KOPT-K1 (cell line): ENCODE measurements around the gene ADK.
"Not testable (repeated sequence)": the region's sequence is repeated elsewhere in the genome, so short reads cannot be mapped to it uniquely, and the experiment has no call there.

Experiments used
- H3K27ac ChIP-seq: fragments of 200-600 bp; sonication (generic); 2 replicates; pipeline ENCODE4 v1.5.1; 2016; ENCODE audit warnings: antibody characterized with exemption, mild to moderate bottlenecking, low read depth, low read length; ENCODE audit not compliant: poor library complexity, severe bottlenecking
- H3K36me3 ChIP-seq: fragments of 200-600 bp; sonication (generic); 2 replicates; pipeline ENCODE4 v1.5.1; 2017; ENCODE audit warnings: antibody characterized with exemption, mild to moderate bottlenecking, low read length, moderate library complexity; ENCODE audit not compliant: insufficient read depth
- H3K9me3 ChIP-seq: fragments of 200-600 bp; sonication (generic); 2 replicates; pipeline ENCODE4 v1.5.1; 2017; ENCODE audit warnings: antibody characterized with exemption, low read length, mild to moderate bottlenecking; ENCODE audit not compliant: insufficient read depth, poor library complexity, severe bottlenecking

Gene ADK

DNA sequence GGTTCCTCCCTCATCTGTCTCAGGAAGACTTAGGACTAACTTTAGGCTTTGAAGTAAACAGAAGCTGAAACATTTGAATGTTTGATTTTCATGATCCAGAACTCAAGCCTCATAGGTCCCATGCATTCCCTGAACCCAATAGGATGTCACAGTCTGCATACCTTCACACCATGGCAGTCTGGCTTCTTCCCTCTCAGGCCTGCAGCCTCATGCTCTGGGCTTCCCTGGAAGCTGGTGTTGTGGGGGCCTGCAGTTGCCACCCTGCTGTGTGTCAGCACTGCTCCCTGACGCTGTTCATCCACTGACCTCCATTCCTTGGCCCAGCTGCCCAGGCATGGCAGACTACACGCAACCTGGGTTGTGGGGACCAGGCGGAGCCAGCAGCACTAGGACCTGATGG, 407.9 kb downstream of the ADK start:
- H3K36me3 ChIP-seq, result no peaks in the 10 kb centered on the region
- no peak overlapping the region for H3K27ac ChIP-seq
- H3K9me3 ChIP-seq, result no peaks in the 10 kb centered on the region

DNA sequence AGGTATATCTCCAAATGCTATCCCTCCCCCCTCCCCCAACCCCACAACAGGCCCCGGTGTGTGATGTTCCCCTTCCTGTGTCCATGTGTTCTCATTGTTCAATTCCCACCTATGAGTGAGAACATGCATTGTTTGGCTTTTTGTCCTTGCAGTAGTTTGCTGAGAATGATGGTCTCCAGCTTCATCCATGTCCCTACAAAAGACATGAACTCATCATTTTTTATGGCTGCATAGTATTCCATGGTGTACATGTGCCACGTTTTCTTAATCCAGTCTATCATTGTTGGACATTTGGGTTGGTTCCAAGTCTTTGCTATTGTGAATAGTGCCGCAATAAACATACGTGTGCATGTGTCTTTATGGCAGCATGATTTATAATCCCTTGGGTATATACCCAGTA, 417.9 kb downstream of the ADK start:
- not testable (repeated sequence) for H3K9me3 ChIP-seq, H3K36me3 ChIP-seq, H3K27ac ChIP-seq

DNA sequence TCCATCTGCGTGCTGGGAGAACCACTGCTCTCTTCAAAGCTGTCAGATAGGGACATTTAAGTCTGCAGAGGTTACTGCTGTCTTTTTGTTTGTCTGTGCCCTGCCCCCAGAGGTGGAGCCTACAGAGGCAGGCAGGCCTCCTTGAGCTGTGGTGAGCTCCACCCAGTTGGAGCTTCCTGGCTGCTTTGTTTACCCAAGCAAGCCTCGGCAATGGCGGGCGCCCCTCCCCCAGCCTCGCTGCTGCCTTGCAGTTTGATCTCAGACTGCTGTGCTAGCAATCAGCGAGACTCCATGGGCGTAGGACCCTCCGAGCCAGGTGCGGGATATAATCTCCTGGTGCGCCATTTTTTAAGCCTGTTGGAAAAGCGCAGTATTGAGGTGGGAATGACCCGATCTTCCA, 422.5 kb downstream of the ADK start:
- H3K27ac ChIP-seq, H3K36me3 ChIP-seq: not testable (repeated sequence)
- peaks cover 14% of the 10 kb centered on the region for H3K9me3 ChIP-seq

DNA sequence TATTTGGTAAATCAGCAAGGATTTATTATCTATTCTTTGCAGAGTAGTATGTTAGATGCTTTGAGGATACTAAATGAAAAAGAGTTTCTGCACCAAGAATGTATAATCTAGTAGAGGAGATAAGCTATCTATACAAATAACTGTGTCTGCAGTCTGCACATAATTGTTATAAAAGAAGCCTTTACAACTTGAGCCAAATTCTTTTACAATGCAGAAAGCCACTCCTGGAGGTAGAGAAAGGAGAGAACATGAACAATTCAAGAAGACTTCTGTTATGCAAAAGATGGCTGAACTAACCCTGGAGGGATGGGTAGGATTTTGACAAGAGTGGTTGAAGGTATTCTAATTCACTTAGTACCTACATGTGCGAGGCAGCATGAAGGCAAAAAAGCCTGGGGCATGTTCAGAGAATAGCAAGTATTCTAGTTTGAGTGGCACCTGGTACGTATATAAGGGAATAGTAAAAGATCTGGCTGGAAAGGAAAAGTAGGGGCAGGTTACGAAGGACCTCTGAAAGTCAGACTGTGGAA, 424.2 kb downstream of the ADK start:
- Histone ChIP-seq H3K36me3 (no peaks in the 10 kb centered on the region), H3K9me3 (peaks cover 23% of the 10 kb centered on the region), H3K27ac (no peak overlapping the region)

DNA sequence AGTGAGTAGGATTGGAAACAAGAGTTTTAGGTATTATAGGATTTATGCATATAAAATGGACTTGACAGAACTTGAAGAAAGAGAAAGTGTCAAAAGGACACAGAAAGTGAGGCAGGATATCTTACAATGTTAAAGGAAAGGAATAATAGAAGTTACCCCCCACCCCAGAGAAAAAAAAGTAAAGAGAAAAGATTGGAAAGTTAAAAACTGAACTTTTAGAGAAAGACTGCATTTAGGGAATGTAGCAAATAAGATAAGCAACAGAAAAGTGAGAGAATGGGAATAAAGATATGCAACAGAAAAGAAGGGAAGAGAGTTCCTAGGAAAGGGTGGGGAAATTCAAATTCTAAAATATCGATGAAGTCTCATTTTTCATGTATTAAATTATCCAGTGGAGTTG, 424.9 kb downstream of the ADK start:
- H3K36me3 ChIP-seq, result no peaks in the 10 kb centered on the region
- no peak overlapping the region for H3K27ac ChIP-seq
- peaks cover 29% of the 10 kb centered on the region for H3K9me3 ChIP-seq

DNA sequence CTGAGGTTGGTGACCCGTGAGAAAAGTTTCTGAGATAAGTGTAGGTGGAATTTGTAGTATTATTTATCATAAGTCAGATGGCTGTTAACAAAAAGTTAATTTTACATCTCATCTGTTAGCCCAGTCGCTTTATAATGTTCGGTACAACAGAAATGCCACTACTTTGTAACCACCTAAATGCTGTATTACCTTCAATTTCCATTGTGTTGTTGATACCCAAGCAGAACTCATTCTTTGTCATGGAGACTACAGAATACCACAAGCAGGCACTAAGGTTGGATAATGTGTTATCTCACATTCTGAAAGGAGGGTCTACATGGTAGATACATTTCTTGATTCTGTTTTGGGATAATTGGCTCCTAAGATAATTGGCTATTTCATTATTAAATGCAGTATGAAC, 425.6 kb downstream of the ADK start:
- H3K9me3 ChIP-seq, result peaks cover 33% of the 10 kb centered on the region

DNA sequence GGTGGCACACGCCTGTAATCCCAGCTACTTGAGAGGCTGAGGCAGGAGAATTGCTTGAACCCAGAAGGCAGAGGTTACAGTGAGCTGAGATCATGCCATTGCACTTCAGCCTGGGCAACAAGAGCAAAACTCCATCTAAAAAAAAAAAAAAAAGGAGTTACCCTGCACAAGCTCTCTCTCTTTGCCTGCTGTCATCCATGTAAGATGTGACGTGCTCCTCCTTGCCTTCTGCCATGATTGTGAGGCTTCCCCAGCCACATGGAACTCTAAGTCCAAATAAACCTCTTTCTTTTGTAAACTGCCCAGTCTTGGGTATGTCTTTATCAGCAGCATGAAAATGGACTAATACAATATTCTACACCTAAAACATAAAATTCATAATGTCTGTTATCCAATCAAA, 429.4 kb downstream of the ADK start:
- H3K9me3 ChIP-seq, result peaks cover 19% of the 10 kb centered on the region
- H3K27ac ChIP-seq, H3K36me3 ChIP-seq: not testable (repeated sequence)

More for the DNA sequence above, 425.6 kb downstream of the ADK start:
- H3K27ac ChIP-seq, result no peak overlapping the region
- H3K36me3 ChIP-seq, result no peaks in the 10 kb centered on the region

DNA sequence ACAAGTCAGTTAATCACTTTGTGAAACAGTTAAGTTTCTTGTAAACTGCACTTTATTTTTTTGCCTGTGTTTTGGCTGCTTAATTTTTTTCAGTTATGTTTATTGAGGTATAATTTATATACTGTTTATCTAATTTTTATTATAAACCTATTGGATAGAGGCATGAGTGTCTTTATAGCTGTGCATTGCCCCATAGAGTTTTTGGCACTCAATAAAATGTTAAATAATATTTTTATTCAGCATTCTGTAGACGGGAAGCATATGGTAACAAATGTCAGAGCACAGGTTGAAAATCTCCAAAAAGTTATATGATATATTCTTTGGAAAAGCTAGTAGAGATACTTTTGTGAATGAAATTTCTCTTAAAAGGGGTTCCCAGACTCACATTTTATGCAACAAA, 431.5 kb downstream of the ADK start:
- no peaks in the 10 kb centered on the region for H3K36me3 ChIP-seq
- peaks cover 19% of the 10 kb centered on the region for H3K9me3 ChIP-seq
- no peak overlapping the region for H3K27ac ChIP-seq

DNA sequence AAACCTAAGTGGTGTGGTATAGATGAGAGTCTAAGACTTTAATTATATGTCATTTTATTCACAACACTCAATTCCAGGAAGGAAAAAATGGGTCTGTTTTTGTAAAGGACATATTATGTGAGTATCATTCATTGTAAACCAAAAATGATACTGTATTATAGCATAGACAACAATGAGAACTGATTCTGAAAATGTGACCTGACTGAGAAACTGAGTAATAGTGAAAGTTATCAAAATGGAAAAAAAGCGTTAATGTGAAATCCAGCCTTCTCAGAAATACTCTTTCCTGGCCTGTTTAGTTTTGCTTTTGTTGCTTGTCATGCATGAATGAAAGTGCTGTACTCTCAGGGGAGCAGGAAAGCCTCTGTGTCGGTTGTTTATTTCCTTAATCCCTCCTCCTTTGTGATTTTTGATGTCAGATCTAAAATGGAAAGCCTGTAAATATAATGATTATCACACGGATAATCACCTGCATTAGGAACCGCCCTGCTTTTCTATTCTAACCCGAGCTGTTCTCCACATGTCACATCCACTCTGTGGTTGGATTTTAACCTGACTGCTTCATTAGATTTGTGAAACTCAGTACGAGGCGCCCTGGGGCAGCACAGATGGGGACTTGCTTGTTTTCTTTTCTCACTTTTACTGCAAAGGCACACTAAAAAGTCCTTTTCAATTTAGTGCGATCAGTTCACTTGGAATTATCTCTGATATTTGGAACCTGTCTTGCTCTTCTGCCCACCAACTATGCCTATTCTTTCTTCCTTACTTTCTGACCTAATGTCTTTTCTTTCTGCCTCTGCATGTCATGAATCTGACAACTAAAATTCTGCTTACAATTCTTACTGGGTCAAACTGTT, 434.4 kb downstream of the ADK start:
- Histone ChIP-seq H3K27ac (peak overlapping the region; percentile 90), H3K36me3 (no peaks in the 10 kb centered on the region)

DNA sequence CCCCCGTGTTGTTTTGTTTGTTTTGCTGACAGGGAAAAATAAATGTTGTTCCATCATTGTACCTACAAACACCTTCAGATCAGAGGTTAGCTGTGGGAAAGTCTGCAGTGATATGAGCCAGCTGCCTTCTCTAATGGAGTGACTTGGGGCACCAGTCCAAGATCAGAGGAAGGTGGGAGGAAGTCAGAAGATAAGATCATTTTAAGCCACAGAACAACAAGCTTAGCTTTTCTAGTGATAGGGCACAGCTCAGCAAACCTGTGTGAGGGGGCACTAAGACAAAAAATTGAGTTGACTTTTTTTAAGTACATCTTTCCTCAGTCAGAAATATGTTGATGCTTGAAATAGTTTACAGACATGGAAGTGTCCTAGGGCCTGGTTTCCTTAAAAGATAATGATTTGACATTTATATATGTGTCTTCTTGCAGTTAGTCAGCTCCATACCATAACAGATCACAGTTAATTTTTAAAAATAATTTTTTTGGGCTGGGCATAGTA, 435.1 kb downstream of the ADK start:
- Histone ChIP-seq H3K9me3 (peaks cover 3% of the 10 kb centered on the region), H3K36me3 (no peaks in the 10 kb centered on the region), H3K27ac (peak overlapping the region; percentile 90)

More for the DNA sequence above, 434.4 kb downstream of the ADK start:
- peaks cover 9% of the 10 kb centered on the region for H3K9me3 ChIP-seq

DNA sequence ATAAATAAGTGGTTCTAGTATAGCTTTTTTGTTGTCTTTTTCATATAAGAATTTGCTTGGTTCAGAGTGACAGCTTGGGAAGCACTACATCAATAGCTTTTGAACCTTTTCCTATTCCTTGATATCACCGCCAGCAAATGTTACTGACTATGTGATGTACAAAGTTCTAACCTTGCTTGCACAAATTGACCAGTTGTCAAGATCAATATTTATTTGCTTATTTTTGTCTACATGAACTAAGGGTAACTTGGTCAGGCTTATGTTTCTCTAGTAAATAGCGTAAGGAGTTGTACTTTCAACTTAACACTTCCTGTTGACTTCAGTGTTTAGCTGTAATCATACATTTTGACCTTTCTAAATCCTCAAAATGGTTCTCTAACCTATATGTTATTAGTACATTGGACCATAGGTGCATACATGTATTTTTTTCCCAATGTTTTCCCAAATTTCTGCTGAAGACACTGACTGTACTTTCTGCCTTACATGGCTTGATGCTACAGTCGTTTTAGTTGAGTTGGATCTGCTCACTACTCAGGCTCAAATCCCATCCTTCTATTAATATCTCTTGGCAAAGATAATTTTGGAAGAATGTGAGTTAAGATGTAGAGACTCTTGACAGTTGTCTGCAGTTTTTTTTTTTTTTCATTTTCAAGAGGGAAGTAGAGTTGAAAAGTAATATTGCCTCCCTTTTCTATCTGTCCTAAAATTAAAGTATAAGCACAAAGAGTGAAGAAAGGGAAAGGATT, 436.3 kb downstream of the ADK start:
- Histone ChIP-seq H3K27ac (peak overlapping the region; percentile 56), H3K9me3 (no peaks in the 10 kb centered on the region), H3K36me3 (no peaks in the 10 kb centered on the region)

DNA sequence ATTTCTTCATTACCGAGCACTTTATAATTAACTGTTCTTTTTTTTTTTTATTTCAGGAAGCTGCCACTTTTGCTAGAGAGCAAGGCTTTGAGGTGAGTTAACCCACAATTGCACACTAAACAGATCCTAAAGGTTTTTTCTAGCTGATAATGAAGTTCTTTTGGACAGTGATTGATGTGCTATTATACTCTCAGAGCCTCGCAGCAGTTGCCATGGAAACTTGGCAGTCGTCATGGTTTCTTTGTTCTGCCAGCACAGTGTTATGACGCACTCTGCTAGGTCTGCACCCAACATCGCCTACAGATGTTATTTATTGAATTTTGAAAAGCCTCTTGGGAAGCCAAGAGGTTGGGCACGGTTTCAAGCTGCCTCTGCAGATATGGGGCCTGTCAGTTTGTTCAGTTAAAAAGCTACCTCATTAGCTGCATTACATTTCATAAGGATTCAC, 438.2 kb downstream of the ADK start:
- peak overlapping the region; percentile 70 for H3K27ac ChIP-seq
- H3K9me3 ChIP-seq, result no peaks in the 10 kb centered on the region
- no peaks in the 10 kb centered on the region for H3K36me3 ChIP-seq

DNA sequence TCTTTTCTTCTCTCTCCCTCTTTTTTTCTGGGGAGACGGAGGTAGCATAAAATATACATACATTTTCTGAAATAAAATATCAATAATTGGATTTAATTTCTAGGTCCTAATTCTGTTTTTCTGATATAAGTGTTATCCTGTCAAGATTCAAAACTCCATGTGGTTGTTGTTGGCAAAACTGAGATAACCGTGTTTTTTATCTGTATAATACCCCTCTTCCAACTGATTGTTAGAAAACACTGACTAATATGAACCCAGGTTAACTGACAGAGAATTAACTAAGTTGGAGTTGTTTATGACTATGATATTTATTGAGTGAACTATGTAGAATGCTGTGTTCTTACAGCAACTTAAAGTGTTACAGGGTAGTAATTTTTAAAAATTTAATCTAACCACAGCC, 438.8 kb downstream of the ADK start:
- Histone ChIP-seq H3K27ac (peak overlapping the region; percentile 70), H3K36me3 (no peaks in the 10 kb centered on the region), H3K9me3 (no peaks in the 10 kb centered on the region)

DNA sequence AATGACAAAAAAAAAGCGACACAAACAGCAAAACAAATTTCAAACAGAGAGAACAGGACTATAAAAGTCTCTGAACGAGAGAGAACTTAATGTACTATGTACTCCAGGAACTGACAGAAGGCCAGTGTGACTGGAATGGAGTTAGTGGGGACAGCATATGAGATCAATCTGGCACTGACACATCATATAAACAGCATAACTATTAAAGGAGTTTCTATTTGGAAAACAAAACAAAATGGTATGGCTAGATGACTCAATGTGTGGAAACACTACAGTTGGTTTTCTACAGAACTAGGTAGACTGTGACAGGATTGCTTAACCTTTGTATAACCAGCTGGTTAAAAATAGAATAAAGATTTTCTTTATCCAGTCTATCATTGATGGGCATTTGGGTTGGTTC, 442.4 kb downstream of the ADK start:
- no peaks in the 10 kb centered on the region for H3K36me3 ChIP-seq
- no peak overlapping the region for H3K27ac ChIP-seq
- no peaks in the 10 kb centered on the region for H3K9me3 ChIP-seq

DNA sequence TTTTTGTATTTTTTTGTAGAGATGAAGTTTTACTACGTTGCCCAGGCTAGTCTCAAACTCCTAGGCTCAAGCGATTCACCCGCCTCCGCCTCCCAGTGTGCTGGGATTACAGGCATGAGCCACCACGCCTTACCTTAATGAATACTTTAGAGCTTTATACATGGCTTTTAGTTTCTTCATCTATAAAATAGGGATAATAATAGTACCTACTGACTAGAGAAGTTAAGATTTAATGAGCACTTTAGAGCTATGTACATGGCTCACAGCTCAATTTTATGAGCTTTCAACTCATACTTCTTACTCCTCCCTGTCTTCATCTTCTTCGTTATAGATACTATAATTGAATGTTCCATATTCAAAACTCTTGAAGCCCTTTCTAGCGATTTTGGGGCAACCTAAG, 445.7 kb downstream of the ADK start:
- no peaks in the 10 kb centered on the region for H3K9me3 ChIP-seq

More for the DNA sequence above, 445.7 kb downstream of the ADK start:
- H3K27ac ChIP-seq, result no peak overlapping the region
- H3K36me3 ChIP-seq, result no peaks in the 10 kb centered on the region
